GM19351 (cell line): Measurements from ENCODE around the gene ALPL.

Source experiments
- ATAC-seq: cut with Tn5 transposase; IDR thresholded peaks from one replicate; pipeline ENCODE4 v1.9.1; 2021; ENCODE audit warnings: mild to moderate bottlenecking, moderate library complexity; ENCODE audit not compliant: unreplicated experiment

ALPL gene

DNA sequence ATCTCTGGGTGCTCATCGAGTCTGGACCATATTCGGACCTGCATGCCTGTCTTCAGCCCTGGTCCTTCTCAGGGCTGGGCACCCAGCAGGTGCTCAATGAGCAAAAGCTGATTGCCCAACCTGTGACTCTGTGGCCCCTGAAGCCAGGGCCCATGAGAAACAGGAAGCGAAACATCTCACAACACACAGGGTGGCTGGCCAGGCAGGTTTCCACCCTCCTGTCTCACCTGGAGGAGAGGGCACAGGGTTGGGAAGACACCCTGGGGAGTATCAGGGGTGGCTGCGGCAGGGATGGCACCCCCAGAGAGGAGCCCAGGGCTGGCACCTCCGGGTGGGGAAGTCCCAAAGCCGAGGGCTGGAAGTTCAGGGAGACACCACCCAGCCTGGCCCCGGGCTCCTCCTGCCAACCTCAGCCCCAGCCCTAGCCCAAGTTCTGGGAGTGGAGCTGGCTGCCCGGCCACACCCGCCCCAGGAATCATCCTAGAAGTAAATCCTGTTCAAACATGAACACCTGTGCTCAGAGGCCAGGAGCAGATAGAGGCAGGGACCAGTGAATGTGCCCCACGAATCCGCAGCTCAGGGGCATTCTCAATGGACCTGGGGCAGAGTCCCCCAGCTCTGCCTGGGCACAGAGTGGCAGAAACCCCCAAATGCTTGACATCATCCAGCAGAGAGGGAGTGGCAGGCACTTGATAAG is 105.3 kb downstream of the ALPL start:
- ATAC-seq = no peak

DNA sequence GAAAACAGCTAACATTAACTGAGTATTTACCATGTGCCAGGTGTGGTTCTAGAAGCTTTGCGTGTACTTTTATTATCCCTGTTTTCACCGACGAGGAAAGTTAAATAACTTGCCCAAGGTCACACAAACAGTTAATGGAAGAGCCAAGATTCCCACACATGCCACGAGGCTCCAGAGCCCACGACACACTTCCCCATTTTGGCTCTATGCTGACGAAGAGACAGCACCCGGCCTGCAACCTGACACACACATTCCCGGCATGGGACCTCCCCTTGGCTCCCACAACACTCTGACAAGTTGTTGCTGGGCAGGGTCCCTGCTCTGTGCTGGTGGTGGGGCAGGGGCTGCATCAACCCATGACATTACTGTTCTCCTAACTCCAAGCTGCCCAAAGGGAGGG is 107.1 kb downstream of the ALPL start:
- no peak for ATAC-seq

DNA sequence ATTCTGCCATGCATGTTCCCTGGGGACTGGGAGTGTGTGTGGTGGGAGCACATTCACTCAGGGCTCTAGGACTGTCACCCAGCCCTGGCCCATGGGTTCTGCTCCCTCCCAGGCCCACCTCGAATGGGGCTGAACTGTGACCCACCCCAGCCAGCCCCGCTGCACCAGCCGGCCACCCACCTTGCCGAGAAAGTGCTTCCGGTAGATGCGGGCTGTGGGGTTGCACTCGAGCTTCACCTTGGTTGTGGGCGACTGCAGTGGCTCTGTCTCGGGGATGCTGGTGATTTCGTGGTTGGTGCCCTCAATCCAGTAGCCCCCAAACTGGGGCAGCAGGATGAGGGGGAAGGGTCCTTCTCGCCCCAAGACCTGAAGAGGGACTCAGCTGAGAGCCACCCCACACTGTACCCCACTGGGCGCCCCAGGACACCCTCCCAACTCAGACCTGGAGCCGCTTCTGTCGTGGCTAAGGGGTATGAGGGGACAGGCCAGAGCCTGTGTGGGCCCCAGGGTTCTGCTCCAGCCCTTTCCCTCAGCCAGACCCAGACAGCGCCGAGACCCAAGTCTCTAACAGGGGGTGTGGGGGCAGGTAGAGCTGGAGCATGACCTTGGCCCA is 108.0 kb downstream of the ALPL start:
- ATAC-seq = no peak

DNA sequence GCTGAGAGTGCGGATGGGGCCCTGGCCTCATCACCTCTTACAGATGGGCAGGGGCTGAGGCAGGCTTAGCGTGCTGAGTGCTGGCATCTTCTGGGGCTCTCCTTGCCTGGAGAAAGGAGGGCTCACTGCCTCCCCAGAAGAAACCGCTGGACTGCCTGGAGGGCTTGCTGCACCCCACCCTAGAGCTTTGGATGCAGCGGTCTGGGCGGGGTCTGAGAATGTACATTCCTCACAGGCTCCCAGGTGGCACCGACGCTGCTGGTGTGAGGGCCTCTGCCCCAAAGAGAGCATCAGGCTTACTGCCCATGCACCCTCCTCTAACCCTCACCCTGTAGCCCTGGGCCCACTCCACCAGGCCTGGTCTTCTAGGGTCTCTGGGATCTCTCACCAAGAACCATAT is 108.8 kb downstream of the ALPL start:
- ATAC-seq = no peak

DNA sequence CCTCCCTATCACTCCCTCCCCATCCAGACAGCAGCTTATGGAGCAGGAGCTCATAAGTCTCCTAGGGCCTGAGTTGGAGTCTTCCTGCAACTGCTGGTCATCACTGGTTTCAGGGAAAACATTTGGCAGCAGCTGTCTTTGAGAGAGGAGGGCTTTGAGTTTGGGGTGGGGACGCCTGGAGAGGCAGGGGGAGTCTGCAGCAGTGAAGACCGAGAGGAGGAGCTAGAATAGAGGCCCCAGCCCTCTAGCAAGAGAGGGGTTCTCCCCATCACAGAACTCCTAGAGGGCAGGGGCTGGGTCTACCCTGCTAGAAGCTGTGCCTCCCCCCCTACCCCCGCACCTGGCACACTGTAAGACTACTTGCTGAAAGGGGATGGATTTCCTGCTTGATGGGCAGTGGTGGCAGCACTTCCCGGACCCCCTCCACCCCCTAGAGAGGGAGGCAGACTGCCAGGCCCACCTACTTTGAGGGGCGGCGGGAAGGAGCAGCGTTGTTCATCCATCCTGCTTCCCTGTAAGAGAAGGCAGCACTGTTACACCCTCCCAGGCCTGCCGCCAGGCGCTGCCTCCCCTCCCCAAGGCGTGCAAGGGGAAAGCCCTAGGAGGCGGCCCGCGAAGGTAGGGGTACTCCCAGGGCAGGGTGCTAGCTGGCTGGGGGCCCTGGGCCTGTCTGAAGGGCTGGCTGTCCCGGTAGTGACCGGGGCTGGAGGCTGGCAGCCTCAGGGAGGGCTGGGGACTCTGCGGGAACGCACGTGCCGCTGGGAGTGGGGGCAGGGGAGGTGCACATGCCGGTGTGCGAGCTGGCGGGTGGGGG is 109.5 kb downstream of the ALPL start:
- ATAC-seq = no peak

DNA sequence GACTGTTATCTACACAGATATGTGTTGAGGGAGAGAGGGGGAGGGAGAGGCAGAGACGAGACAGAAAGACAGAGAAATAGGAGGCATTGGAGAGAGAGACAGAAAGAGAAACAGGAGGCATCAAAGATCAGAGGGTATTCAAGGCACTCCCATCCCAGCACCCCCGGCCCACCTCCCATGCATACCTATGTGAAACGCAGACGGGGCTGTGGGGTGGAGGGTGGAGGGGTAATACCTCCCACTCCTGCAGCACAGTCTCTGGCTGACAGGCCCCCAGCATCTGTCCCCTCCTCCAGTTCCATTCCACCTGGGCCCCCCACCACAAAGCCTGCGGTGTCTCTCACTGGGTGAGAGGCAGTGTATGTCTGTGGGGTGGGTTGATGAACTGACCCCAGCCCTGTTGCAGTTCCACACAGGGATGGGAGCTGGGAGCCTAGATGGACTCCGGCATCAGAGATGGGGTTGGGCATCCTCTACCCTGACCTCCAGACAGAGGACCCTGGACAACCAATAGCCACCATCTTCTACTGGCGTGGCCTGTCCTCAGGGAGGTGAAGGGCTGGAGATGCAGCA is 110.2 kb downstream of the ALPL start:
- no peak for ATAC-seq

DNA sequence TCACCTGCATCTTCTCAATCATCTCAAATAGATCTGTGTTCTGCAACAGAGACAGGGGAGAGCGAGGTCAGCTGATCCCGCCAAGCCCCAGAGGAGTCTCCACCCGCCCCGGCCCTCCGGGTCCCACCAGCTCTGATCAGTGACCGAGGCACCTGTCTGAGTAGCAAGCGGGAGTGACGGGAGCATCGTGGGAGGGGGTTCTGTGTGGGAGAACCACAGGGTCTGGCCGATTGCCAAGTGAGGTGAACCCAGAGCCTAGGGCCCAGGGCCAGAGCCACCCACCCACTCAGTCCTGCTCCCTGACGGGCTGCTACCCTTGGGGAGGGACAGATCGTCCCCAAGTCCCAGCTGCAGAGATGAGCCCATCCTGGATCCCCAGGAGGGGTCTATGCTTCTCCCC is 110.8 kb downstream of the ALPL start:
- ATAC-seq = no peak

DNA sequence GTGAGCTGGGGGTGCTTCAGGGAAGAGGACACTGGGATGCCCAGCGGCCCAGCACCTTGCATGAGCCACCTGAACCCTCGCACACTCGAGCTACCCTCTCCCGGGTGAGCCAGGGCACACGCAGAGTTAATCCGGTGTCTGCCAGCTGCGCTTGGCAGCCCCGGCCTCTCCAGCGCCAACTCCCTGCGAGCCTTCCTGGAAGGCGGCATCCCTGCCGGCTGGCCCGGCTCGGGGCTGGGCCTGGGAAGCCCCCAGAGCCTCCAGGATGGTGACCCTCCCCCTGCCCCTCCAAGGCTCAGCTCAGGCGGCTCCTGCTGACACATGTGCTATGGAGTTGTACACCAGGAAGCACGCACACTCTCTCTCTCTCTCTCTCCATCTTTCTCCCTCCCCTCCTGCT is 111.3 kb downstream of the ALPL start:
- no peak for ATAC-seq

DNA sequence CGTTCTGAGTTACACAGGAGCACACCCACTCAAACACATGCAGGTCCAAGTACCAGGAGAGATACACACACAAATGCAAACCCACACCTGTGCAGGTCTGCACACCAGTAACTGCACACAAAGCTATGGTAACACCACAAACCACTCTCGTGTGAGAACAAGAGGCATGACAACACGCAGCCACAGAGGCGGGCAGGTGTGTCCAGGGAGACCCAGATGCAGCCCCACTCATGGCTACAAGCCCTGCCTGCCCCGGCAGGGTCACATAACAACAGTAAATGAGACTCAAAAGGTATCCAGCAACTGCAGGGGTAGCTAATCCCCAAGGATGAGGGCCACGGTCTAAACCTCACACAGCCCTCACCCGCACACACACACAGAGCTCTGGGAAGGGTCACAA is 111.8 kb downstream of the ALPL start:
- ATAC-seq = no peak

DNA sequence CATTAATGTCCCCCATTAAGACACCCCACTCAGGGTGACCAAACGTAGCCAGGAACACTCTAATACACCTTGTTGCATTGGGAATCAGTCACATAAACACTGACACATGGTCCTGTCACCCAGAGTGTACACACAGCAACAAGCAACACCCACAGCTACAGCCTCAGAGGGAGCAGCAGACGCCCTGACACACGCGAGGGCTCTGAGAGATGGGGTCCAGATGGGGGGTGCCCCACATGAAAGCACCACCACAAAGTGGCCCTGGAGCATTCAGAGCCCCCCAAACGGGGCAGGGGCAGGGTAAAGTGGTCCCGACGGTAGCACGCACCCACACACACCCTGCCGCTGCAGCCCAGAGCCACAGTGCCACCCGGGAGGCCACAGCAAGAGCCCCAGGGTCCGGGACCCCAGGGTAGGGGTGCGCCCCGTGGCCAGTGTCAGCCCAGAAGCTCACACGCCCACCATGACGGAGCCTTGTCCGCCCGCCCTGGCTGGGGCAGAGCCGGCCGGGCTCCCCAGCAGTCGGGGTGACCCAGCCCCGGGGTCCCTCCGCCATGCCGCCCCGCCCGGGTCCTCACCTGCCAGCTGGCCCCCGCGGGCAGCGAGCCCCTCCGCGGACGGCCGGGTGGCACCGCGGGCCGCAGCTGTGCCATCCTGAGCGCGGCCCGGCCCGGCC is 112.7 kb downstream of the ALPL start:
- no peak for ATAC-seq

DNA sequence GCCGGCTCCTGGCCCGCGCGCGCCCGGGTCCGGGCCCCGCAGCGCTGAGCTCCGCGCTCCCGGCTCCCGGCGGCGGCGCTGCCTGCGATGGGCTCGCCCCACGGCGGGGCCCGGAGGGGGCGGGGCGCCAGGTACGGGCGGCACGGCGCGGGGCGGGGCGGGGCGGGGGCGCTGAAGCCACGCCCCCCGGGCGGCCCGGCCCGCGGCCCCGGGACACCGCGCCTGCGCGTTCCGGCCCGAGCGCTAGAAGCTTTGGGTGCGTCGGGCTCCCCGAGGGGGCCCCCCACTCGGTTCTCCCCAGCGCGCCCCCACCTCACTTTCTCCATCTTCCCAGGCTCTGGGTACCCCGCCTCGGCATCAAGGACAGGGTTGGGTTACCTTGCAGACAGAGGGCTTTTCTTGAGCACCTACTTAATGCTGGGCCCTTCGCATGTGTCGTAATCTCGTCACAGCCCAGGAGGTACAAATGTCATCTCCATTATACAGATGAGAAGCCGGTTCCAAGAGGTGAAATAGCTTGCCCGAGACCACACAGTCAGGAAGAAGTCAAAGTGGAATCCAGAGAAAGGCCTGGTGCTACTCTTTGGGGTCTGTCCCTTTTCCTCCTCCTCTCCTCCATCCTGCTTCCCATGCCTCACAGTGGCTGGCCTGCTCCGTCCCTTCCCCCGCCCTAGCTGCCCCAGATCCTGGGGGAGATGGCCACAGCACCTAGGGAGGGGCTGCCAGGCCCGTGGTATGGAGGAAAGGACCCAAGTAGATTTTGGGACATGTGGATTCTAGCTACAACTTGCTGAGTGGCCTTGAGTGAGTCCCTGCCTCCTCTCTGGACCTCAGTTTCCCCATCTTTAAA is 113.5 kb downstream of the ALPL start:
- no peak for ATAC-seq

DNA sequence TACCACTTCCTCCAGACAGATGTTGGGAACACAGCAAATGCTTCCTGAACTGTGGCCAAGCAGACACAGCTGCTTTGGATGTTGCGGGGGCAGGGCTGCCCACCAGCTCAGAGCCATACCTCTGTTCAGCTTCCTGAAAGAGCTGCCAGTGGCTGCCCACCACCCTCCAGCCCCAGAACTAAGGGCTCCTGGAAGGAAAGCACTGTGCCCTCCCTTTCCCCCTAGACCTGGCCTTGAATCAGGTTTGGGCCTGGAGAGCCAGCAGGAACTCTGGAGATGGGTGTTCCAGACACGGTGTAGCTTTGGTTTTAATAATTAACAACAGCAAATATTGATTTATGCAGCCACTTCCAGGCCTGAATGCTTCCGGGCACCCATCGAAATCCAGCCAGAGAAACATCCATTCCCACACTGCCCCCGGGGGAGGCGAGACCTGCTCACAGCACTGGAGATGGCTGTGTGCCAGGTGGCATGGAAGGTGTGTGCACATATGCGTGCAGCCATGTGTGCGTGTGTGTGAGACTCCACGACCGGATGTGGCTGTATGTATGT is 114.3 kb downstream of the ALPL start:
- no peak for ATAC-seq

DNA sequence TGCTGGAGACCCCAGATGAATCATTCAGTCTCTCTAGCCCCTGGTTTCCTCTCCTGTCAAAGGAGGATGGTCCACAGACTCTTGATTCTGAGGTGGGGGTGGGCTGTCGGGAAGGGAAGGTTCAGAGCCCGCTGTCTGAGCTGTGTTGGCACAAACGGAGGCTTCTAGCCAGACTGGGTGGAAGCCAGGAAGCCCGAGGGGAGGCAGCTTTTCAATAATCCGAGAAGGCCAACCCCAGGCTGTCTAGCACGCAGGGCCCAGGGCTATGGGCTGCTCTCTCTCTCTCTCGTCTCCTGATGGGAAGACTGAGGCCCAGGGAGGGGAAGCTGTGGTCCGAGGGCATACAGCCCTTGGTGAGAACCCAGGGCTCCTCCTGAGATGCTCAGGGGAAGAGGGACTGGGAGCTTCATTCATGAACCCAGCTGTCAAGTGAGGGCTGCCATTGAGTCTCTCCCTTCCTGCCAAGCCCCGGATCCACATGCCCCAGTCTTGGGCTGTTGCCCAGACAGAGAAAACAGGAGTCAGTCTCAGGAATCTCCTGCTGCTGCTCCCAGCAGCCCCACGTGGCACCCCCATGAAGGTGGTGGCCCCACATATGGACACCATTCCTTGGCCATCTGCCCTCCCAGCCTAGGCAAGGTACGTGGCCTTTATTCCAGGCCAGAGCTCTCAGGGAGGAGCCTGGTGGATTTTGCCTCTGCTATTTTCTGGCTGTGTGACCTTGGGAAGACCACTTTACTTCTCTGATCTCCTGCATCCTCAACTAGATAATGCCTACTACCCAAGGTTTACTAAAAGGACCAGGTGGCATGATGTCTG is 115.6 kb downstream of the ALPL start:
- ATAC-seq = no peak

DNA sequence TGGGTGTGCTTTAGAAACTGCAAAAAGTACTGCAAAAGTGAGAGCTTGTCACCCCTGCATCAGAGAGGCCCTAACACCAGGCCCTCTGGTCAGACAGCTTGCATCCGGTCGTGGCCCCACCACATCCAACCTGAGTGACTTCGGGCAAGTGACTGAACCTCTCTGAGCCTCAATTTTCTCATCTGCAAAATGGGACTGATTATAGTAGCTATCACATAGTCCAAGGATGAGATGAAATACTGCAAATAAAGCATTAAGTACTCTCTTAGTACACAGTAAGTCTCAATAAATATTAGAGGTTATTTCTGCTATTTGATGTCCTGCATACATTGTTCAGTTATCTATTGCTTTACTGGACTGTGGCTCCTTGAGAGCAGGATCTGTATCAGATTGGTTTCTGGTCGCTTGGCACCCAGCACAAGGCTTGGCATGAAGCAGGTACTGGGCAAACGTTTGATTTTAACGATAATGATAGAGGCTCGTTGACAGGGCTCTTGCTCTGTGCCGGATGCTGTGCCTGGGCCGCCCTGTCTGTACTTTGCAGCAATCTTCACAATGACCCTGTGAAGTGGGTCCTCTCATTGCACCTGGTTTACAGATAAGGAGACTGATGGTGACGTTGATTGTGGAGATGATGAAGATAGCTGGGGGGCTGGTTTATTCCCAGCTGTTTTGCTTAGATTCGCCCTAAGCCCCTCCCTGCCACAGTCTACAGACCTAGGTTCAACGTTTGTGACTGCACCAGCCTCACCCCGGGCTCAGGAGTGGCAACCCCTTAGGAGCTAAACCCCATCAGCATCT is 116.4 kb downstream of the ALPL start:
- no peak for ATAC-seq

DNA sequence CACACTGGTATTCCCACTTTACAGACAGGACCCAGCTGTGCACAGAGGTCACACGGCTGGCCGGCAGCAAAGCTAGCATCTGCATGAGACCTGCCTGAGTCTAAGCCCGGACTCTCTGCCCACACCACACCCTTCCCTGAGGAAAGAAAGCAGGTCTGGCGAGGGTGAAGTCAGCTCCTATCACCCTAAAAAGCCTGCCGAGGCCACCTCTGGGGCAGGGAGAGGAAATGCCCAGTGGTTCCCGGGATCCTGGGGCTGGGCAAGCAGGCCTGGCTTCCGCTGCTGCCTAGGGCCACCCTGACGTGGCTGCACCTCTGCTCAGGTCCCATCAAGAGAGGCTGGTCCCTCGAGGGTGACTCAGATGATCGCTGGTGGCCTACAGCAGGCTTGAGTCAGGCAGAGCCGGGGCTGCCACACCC is 117.7 kb downstream of the ALPL start:
- no peak for ATAC-seq
